ENCODE data around the gene RASA3.
"Not testable (repeated sequence)": the region's sequence is repeated elsewhere in the genome, so short reads cannot be mapped to it uniquely, and the experiment has no call there.

Gene RASA3

DNA sequence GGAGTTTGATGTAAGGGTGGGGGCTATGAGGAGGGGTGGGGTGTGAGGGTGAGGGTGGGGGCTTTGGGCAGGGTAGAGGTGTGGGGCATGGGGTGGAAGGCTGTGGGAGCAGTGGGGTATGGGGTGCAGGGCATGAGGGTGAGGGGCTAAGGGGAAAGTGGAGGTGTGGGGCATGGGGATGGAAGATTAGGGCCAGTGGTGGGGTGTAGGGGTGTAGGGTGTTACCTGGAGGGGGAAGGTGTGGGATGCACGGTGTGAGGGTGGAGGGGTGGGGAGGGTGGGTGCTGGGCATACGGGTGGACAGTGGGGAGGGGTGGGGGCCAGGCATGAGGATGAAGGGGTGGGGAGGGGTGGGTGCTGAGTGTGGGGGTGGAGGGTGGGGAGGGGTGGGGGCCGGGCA, 22.9 kb upstream of the RASA3 start:
- DNase-seq = no peak

DNA sequence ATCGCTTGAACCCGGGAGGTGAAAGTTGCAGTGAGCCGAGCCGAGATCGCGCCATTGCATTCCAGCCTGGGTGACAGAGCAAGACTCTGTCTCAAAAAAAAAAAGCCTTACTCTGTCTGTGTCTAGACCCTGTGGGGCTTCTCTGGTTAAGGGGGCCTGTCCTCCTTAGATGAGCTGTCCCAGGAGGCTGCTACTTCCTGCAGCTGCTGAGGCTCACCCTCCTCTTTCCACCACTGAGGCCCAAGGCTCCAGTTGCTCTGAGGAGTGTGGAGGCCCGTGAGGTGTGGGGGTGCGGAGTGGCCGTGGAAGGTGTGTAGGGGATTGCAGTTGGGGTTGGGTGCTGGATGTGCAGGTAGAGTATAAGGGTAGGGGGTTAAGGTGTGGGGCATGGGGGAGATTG, 22.1 kb upstream of the RASA3 start:
- no peak for DNase-seq

DNA sequence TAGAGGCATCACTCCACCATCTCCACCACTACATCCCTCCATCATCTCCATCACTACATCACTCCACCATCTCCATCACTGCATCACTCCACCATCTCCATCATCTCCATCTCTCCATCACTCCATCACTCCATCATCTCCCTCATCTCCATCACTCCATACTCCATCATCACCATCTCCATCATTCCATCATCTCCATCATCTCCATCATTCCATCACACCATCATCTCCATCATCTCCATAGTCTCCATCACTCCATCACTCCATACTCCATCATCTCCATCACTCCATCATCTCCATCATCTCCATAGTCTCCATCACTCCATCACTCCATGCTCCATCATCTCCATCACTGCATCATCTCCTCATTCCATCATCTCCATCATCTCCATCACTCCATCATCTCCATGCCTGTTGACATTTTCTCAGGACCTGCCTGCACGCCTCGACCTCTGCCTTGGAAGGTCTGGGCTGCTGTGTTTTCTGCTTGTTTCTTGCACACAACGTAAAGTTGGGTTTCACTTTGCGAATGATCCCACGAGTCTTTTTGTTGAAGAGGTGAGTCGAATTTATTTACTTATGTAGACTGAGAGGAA, 21.2 kb upstream of the RASA3 start:
- no peak for DNase-seq

DNA sequence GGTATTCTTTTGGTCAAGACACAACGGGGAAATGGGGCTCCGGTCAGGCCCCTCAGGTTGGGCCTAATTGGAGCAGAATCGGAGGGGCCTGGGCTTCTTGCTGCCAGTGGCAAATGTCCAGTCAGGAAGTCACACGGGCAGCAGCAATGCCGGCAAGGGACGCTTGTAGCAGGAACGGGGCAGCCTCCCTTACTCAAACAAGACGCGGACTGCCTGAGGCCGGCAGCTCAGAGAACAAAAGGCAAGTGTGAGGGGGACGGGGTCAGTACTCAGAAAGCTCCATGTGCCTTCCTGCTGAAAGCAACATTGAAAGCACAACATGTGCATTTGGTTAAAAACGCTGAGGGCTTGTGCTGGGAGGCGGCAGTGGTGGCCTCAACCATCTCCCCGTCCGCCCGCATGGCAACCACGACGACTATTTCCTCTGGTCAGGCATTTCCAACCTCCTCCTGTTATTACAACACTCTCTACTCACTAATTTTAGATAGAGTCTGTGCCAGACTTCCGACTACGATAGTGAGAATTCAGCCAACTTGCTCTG, 20.5 kb upstream of the RASA3 start:
- no peak for DNase-seq

DNA sequence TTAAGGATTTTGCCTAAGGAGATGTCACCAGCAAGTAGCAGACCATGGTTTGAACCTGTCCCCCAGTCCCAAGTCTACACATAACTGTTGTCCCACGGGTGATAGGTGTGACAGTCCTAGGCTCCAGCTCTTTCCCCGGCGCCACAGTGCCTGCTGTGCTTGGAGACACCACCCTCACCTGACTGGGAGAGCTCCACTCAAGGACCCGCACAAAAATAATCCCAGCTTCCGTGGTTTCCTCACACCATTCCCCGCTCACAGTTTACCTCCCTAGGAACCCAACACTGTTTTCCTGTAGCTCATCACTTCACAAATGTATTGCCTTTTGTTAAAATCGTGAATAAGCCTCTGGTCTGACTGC, 19.8 kb upstream of the RASA3 start:
- no peak for DNase-seq

DNA sequence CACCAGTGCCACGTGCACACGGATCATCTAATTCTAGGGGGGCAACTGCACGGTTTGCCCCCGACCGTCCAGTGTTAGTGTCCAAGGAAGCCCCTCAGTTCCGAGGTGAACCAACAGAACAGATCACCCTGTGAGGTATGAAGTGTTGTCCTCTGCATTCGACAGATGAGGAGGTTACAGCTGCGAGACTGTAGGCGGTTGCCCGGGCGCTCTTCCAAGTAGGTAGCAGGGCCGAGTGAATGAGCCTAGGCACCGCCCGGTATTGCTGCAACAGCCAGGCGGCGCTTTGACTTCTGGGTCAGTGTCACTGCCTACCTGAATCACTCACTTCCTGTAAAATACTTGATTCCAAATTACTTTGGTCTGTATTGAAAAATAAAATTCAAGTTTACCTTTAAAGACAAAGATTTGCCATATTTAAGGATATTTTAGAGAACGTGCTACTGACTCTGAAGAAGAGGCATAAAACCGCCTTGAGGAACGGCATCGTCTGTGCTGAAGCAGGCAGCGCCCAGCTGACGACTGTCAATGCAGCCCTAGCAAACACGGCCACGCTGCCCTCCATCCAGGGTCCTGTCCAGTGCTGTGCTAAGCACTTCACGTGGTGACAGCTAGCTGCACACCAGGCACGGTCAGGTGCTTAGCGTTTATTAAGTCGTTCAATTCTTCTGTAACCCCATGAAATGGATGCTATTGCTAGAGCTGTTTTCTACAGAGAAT, 19.3 kb upstream of the RASA3 start:
- DNase-seq = peak; percentile 60

DNA sequence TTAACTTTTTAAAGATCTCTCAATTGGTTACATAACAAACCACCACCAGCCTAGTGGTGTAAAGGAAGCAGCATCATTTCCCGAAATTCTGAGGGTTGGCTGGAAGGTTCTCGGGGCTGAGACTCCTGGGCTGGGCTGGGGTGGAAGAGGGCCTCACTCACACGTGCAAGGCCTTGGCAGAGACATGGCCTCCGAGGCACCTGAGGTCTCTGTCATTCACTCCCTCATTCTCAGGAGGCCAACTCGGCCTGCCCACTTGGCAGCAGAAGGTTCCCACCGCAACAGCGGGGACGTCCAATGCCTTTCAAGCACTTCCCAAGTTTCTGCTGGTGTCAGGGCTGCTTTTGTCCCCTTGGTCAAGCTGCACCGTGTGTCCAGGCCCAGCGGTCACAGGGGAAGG, 18.6 kb upstream of the RASA3 start:
- DNase-seq = peak; percentile 75

DNA sequence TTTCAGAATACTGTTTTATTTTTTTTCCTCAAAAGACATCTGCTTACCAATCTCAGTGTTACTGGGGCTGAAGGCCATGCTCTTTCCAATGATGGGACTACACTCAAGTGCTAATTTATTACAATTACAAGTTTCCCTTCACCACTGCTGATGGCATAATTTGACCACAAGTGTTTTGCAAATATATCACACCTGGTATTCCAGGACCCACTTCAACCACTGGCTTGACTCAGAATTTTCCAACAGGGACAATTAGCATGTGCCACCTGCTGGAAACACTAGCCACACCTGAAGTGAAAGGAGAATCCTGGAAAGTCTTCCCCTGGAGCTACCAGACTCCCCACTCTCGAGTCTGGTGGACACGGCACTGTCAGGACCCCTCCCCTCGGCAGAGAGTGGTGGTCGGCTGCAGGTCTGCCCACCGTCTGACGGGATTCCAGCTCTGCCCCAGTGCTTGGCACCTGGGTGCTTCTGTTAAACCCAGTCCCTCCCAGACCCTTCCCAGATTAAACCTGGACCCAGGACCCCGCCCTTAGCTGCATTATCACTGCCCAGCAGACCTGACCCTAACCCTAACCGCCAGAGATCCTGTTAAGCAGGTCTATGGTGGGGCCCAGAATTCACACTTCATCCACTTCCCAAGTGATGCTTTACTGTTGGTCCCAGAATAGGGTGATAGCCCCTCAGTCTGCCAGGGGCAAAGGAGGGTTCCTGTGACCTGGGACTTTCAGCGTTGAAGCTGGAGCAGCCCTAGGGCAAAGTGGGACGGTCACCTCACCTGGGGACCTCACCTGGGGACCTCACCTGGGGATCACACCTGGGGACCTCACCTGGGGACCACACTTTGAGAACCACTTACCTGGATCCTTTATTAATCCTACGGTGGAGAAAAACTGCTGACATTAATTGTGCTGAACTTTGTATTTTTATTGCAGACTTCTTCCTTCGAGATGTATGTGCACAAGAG, 17.6 kb upstream of the RASA3 start:
- DNase-seq = no peak

DNA sequence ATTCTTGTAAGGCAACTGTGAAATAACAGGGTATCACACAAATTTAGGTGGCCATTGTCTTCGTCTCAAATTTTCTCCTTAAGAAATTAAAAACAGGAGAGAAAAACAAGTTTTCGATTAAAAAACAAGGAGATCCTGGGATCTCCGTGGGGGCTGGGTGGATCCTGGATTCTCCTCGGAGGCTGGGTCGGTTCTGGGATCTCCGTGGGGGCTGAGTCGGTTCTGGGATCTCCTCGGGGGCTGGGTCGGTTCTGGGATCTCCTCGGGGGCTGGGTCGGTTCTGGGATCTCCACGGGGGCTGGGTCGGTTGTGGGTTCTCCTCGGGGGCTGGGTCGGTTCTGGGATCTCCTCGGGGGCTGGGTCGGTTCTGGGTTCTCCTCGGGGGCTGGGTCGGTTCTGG, 16.5 kb upstream of the RASA3 start:
- DNase-seq = not testable (repeated sequence)

DNA sequence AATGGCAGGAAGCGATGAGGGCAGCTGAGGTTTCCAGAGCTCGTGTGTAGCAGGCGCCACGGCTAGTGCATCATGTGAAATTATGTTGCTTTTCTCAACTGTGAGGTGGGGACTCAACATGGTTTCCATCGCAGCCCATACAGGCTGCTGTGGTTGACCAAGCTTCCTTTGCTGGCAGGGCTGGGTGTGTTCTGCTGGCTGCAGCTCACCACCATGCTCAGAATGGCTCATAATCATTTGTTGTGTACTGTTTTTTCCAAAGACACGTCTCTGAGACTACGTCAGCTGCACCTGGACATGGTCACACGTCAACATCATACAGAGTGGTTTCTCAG, 16.1 kb upstream of the RASA3 start:
- peak; percentile 93 for DNase-seq

DNA sequence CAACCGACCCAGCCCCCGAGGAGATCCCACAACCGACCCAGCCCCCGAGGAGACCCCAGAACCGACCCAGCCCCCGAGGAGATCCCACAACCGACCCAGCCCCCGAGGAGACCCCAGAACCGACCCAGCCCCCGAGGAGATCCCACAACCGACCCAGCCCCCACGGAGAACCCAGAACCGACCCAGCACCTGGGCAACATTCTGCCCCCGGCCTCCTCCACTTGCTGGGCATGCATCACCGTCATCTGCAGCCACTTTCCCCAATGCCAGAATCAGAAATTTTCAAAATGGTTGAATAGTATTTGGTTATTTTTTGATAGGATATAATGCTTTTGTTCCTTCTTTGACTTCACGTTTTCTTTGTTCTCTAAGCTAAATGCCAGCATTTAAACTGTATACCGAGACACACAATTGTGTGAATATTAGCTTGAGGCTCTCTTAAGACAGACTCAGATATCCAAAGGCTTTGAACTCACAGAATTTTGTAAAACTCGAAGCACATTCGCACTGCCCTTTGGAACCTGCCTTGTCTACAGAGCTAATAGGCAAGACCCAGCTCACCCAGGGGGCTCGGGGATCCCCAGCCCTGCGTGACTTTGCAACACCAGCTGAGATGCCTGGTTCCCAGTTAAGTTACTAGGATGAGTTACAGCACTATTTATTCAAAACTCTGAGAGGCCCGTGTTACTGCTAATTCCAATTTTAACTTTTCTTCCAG, 15.5 kb upstream of the RASA3 start:
- DNase-seq = no peak

DNA sequence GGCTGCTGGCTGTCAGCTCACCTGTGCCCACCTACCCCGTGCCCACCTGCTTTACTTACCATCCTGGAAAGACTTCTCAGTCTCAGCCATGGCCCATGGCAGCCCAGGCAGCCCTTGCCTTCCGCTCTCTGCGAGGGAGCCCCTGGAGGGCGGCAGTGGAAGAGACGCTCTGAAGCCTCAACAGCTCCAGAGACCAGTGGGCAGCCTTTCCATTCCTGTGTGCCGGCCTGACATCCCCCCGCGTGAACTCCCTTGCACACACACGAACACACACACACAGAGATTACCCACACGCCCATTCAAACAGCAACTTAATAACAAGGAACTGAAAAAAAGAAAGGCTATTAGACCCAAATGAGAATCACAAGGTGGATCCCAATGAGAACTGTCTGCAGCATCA, 14.2 kb upstream of the RASA3 start:
- no peak for DNase-seq

DNA sequence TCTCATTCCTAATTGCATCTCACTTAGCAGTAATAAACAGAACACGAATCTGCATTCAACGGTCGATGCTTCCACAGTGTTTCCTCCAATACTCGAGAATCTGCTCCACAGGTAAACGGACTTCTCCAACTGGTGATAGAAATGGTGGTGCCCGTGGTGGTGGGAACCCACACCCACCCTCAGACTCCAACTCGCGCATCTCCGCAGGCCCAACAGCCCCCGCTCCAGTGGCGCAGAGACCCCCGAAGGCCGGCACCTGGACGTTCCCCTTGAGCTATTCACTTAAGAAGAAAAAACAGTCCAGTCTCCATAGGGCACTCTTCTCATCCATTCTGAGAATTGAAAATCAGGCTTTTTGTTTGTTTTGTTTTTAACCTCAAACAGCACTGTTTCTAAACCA, 13.8 kb upstream of the RASA3 start:
- DNase-seq = no peak

DNA sequence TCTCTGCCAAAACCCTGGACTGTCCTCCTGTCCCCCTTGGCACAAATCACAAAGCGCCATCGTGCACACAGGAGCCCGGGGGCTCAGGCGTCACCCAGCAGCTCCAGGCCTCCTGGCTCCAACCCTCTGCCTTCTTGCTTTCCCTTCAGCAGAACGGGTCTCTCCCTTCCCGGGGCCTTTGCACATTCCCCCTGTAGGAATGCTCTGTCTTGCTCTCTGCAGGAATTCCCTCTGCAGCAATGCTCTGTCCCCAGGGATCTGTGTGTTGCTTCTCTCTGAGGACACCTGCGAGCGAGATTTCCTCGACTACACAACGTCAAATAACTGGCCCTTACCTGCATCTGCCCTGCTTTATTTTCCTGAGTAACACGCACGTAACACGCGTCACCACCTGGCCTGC, 13.3 kb upstream of the RASA3 start:
- DNase-seq = no peak

DNA sequence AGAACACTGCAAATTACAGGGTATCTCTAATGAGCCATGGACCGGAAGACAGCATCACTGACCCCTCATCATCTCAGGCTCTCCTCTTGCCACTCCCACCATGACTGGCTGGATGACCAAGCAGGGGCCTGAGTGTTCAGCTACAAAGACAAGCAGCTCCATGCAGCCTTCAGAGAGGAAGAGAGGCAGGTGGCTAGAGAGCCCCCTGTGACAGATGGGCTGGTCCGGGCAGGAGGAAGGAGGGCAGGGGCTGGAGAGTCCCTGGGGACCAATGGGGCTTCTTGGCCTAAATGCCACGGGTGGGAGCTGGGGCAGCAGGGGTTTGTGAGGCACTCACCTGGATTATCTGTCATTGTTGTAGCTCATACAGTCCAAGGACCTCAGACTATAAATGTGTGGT, 12.8 kb upstream of the RASA3 start:
- DNase-seq = no peak

DNA sequence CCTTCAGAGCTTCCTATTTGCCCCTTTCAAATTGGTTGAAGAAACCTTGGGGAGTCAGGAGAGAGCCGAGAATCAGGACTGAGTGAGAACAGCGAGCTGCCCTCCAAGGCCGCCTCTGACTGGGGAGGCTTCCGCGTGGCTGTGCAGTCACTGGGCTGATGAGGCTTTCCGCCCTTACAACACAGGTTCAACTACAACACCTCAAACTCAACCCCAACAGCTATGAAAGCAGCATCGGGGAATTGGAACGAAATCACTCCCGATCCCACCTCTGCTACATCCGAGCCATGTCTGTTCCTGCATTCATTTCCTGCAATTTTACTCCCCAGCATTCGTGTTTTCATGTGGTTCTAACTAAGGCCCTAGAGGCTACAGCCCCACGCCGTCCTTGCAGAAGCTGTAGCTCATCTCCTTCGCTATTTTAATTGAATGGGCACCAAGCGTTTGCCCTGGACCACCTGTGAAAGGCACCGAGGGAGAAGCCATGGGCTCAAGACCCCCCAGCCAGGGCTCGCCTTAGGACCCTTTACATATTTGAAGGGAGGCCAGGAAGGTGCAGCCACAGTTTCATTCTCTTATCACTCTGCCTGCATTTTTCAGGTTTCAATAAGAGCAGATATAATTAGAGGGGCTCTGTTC, 12.3 kb upstream of the RASA3 start:
- DNase-seq = no peak

DNA sequence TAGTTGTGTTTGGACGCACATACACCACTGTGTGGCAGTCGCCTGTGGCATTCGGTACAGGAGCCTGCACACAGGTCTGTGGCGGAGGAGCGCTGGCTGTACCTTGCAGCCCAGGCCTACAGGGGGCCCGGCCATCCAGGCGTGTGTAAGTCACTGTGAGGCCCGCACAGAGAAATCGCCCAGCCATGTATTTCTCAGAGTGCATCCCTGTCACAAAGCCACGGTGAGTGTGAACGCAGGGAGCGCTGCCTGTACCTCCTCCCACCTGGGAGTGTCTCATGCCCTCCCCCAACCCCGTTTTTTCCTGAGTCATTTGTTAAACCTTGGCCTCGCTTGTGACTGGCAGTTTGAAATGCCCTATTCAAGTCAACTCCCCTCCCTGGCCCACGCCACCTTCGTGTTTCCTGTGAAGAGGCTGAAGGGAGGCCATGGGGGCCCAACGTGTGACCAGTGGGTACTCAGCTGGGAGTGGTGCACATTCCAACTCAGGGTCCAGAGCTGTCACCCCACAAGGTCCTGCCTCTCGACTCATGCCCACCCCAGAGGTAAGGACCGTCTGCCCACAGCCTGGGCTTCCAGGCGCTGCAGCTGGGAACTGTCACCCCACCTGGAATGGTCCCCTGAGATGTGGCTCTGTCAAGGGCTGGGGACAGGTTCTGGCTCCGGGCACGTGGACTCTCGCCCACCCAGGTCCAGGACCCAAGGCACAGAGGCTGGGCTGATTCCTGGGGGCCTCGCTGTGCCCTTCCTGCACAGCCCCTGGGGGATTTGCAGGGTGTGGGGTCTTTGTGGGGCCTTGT, 11.6 kb upstream of the RASA3 start:
- DNase-seq = peak; percentile 59

DNA sequence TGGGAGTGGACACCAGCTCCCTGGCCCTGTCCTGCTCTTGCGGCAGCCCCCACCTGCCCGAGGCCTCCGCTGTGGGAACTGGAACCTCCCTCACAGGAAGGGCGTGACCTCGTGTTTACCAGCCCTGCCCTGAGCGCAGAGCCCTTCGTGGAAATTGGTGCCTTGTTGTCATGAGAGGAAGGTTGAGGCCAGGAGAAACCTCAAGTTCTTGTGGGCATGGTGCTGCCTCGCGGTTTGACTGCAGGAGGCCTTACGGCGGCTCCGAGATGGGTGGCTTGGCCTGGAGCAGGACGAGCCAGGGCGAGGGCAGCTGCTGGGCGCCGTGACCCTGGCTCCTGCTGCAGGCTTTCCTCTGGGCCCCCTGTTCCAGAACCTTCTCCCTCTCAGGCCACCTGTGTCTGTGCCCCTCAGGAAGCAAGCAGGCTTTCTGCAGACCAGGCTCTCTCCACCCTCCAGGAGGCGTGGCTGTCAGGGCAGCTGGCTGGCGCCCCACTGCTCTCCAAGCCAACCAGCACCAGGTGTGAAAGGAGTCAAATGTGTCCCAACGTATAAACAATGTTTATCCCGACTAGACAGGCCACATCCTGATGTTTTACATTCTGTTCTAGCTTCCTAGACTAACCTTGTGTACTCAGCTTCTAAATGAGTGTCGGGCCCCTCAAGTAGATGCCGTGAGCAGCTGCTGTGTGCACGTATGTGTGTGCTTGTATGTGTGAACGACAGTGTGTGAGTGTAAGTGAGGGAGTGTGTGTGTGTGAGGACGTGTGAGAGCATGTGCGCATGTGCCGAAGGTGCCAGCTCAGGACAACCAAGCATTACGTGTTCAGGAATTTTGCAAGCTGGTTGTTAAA, 10.4 kb upstream of the RASA3 start:
- DNase-seq = peak; percentile 89

DNA sequence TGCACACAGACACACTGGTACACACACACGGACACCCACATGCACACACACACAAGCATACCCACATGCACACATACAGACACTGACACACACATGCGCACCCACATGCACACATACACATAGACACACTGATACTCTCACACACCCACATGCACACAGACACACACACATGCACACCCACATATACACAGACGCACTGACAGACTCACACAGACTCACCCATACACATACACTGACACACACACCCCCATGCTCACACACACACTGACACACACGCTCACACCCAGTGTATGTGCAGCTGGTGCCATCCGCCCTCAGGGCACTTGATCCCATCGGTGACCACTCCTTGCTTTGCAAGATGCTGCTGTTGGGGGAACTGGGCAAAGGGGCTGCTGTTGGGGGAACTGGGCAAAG, 9.7 kb upstream of the RASA3 start:
- DNase-seq = no peak

DNA sequence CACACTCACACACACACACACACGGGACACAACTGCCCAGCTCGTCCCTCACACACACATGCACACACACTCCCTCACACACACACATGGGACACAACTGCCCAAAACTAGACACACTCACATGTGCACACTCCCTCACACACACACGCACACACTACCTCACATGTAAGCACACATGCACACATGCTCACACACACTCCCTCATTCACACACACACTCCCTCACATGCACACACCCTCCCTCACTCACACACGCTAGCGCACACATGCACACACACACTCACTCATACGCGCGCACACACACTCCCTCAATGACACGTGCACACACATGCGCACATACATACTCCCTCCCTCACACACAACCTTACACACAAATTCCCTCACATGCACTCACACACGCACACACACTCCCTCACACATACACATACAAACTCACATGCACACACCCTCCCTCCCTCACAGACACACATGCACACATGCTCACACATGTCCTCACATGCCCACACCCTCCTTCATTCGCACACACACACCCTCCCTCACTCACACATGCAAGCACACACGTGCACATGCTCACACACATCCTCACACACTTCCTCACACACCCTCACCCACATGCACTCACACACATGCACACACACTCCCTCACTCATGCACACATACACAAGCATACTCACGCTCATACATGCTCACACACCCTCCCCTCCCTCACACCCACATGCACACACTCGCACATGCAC, 9.0 kb upstream of the RASA3 start:
- no peak for DNase-seq
